Effector memory CD8-positive, alpha-beta T cell (primary cell): ENCODE results near the gene SEC24C.
"Not testable (repeated sequence)": the region's sequence is repeated elsewhere in the genome, so short reads cannot be mapped to it uniquely, and the experiment has no call there.

Experiments used
- ATAC-seq: fragments of 150-1000 bp; cut with Tn5 transposase; replicated peaks from 2 replicates; pipeline ENCODE4 v1.10.0; 2021; ENCODE audit warnings: mild to moderate bottlenecking, moderate library complexity
- DNase-seq, 3 experiments: peaks; one replicate each; pipeline ENCODE4 v3.0.0; 2021
- H3K27ac Mint-ChIP-seq, 2 donors: one replicate each; pipeline ENCODE4 v1.8.0; 2022; ENCODE audit warnings: mild to moderate bottlenecking in 2 of 2, mixed read lengths in 2 of 2, moderate library complexity in 2 of 2
- H3K27me3 Mint-ChIP-seq, 2 donors: one replicate each; pipeline ENCODE4 v1.8.0; 2022; ENCODE audit warnings: mixed read lengths in 2 of 2
- H3K36me3 Mint-ChIP-seq: one replicate; pipeline ENCODE4 v1.8.0; 2022; ENCODE audit warnings: mild to moderate bottlenecking, moderate library complexity, mixed read lengths; ENCODE audit not compliant: insufficient read depth
- H3K4me1 Mint-ChIP-seq, 2 donors: one replicate each; pipeline ENCODE4 v1.8.0; 2022; ENCODE audit warnings: low read depth in 2 of 2, mixed read lengths in 2 of 2
- H3K4me3 Mint-ChIP-seq, 2 donors: one replicate each; pipeline ENCODE4 v1.8.0; 2022; ENCODE audit warnings: mild to moderate bottlenecking in 2 of 2, mixed read lengths in 2 of 2, moderate library complexity in 2 of 2
- H3K9me3 Mint-ChIP-seq, 2 donors: one replicate each; pipeline ENCODE4 v1.8.0; 2022; ENCODE audit warnings: mixed read lengths in 2 of 2
- total RNA-seq, 9 experiments: gene quantifications; one replicate each; lab custom pipeline; 2026; lab: John Stamatoyannopoulos, UW

The SEC24C gene
- total RNA-seq, result 191 to 317 (median 261) reads per million in 9 experiments

- Mint-ChIP-seq H3K27me3 (no peaks in the 10 kb centered on the region), H3K27ac (peak within 1 kb of the TSS; percentile 100), H3K4me1 (peaks cover 28 to 30% of the 10 kb centered on the region in 2 donors), H3K36me3 (peaks cover 42% of the 10 kb centered on the region), H3K9me3 (no peaks in the 10 kb centered on the region), H3K4me3 (peak within 1 kb of the TSS; percentile 99)
- DNase-seq (peak; percentile 93 to 94 (median 94)), ATAC-seq (peak; percentile 87)
Measured at GRCh38 chr10:73743905-73744663, at the start of gene SEC24C. Gene SEC24C, plus strand, starts transcription at chr10:73744372. Its CDS starts 2,461 bp downstream, at chr10:73746833.

- H3K9me3 Mint-ChIP-seq, H3K4me1 Mint-ChIP-seq, ATAC-seq, DNase-seq, H3K4me3 Mint-ChIP-seq, H3K27me3 Mint-ChIP-seq, H3K27ac Mint-ChIP-seq, H3K36me3 Mint-ChIP-seq: not testable (repeated sequence)
Measured at GRCh38 chr10:73695302-73695701, 48.9 kb upstream of the SEC24C start.

- ATAC-seq, H3K4me3 Mint-ChIP-seq, H3K9me3 Mint-ChIP-seq, DNase-seq, H3K27me3 Mint-ChIP-seq, H3K4me1 Mint-ChIP-seq: not testable (repeated sequence)
- Mint-ChIP-seq H3K36me3 (peaks cover 11% of the 10 kb centered on the region), H3K27ac (peak within 1 kb of the TSS in 1 of 2 donors; percentile 10)
Measured at GRCh38 chr10:73697675-73698159, 46.5 kb upstream of the SEC24C start, which contains the start of gene AGAP5. Gene AGAP5, minus strand, starts transcription at chr10:73698109. Its CDS starts 354 bp downstream, at chr10:73697755.

GRCh38 chr10:73698819-73699218 lies 45.4 kb upstream of the SEC24C start:
- not testable (repeated sequence) for ATAC-seq, H3K4me1 Mint-ChIP-seq, H3K4me3 Mint-ChIP-seq, H3K9me3 Mint-ChIP-seq, DNase-seq, H3K27me3 Mint-ChIP-seq, H3K27ac Mint-ChIP-seq
- H3K36me3 Mint-ChIP-seq, result peaks cover 12% of the 10 kb centered on the region

- not testable (repeated sequence) for H3K4me3 Mint-ChIP-seq, H3K9me3 Mint-ChIP-seq, ATAC-seq, DNase-seq, H3K27me3 Mint-ChIP-seq, H3K4me1 Mint-ChIP-seq, H3K27ac Mint-ChIP-seq
- peaks cover 17% of the 10 kb centered on the region for H3K36me3 Mint-ChIP-seq
Measured at GRCh38 chr10:73703924-73704323, 40.2 kb upstream of the SEC24C start.

GRCh38 chr10:73705506-73706072 lies 38.6 kb upstream of the SEC24C start:
- not testable (repeated sequence) for H3K27me3 Mint-ChIP-seq, DNase-seq, ATAC-seq, H3K4me3 Mint-ChIP-seq, H3K4me1 Mint-ChIP-seq, H3K27ac Mint-ChIP-seq, H3K9me3 Mint-ChIP-seq
- peaks cover 22% of the 10 kb centered on the region for H3K36me3 Mint-ChIP-seq

GRCh38 chr10:73706488-73706887 lies 37.7 kb upstream of the SEC24C start:
- H3K4me1 Mint-ChIP-seq, H3K4me3 Mint-ChIP-seq, H3K9me3 Mint-ChIP-seq, H3K27ac Mint-ChIP-seq, DNase-seq, ATAC-seq, H3K27me3 Mint-ChIP-seq: not testable (repeated sequence)
- peaks cover 18% of the 10 kb centered on the region for H3K36me3 Mint-ChIP-seq

GRCh38 chr10:73707628-73708027 lies 36.5 kb upstream of the SEC24C start:
- not testable (repeated sequence) for H3K4me3 Mint-ChIP-seq, H3K4me1 Mint-ChIP-seq, H3K27me3 Mint-ChIP-seq, H3K27ac Mint-ChIP-seq, DNase-seq, ATAC-seq, H3K9me3 Mint-ChIP-seq
- peaks cover 19% of the 10 kb centered on the region for H3K36me3 Mint-ChIP-seq

- H3K36me3 Mint-ChIP-seq, result peaks cover 21% of the 10 kb centered on the region
- DNase-seq, H3K4me1 Mint-ChIP-seq, H3K27ac Mint-ChIP-seq, H3K27me3 Mint-ChIP-seq, H3K4me3 Mint-ChIP-seq, ATAC-seq, H3K9me3 Mint-ChIP-seq: not testable (repeated sequence)
Measured at GRCh38 chr10:73708122-73708521, 36.0 kb upstream of the SEC24C start.

- H3K27ac Mint-ChIP-seq, result peak overlapping the region in 1 of 2 donors; percentile 72
Measured at GRCh38 chr10:73711683-73712082, 32.5 kb upstream of the SEC24C start.

GRCh38 chr10:73713912-73714311 lies 30.3 kb upstream of the SEC24C start:
- DNase-seq, H3K9me3 Mint-ChIP-seq, H3K27ac Mint-ChIP-seq, H3K4me3 Mint-ChIP-seq, ATAC-seq, H3K27me3 Mint-ChIP-seq, H3K4me1 Mint-ChIP-seq: not testable (repeated sequence)
- peaks cover 47% of the 10 kb centered on the region for H3K36me3 Mint-ChIP-seq

More at GRCh38 chr10:73711683-73712082, 32.5 kb upstream of the SEC24C start:
- not testable (repeated sequence) for H3K4me3 Mint-ChIP-seq, H3K27me3 Mint-ChIP-seq, H3K9me3 Mint-ChIP-seq, ATAC-seq, H3K4me1 Mint-ChIP-seq, DNase-seq
- H3K36me3 Mint-ChIP-seq, result peaks cover 25% of the 10 kb centered on the region

GRCh38 chr10:73714483-73714882 lies 29.7 kb upstream of the SEC24C start:
- peaks cover 50% of the 10 kb centered on the region for H3K36me3 Mint-ChIP-seq
- not testable (repeated sequence) for H3K9me3 Mint-ChIP-seq, H3K4me3 Mint-ChIP-seq

GRCh38 chr10:73715179-73716156 lies 28.7 kb upstream of the SEC24C start:
- not testable (repeated sequence) for ATAC-seq, H3K4me1 Mint-ChIP-seq, H3K4me3 Mint-ChIP-seq, H3K9me3 Mint-ChIP-seq, DNase-seq, H3K27me3 Mint-ChIP-seq, H3K27ac Mint-ChIP-seq
- peaks cover 55% of the 10 kb centered on the region for H3K36me3 Mint-ChIP-seq

More at GRCh38 chr10:73714483-73714882, 29.7 kb upstream of the SEC24C start:
- H3K4me1 Mint-ChIP-seq, H3K27me3 Mint-ChIP-seq, H3K27ac Mint-ChIP-seq, ATAC-seq, DNase-seq: not testable (repeated sequence)
